Hepatocyte (in vitro differentiated cells): ENCODE measurements around the gene CAMK1G.

Experiments used
- CTCF ChIP-seq: fragments of 200-600 bp; sonication (generic); IDR thresholded peaks from 2 replicates; pipeline ENCODE4 v1.5.1; 2016; ENCODE audit warnings: antibody characterized with exemption, mild to moderate bottlenecking; ENCODE audit not compliant: poor library complexity
- EZH2 ChIP-seq: fragments of 200-600 bp; sonication (generic); IDR thresholded peaks from 2 replicates; pipeline ENCODE4 v1.6.1; 2016; ENCODE audit warnings: antibody characterized with exemption, mild to moderate bottlenecking, borderline replicate concordance

DNA sequence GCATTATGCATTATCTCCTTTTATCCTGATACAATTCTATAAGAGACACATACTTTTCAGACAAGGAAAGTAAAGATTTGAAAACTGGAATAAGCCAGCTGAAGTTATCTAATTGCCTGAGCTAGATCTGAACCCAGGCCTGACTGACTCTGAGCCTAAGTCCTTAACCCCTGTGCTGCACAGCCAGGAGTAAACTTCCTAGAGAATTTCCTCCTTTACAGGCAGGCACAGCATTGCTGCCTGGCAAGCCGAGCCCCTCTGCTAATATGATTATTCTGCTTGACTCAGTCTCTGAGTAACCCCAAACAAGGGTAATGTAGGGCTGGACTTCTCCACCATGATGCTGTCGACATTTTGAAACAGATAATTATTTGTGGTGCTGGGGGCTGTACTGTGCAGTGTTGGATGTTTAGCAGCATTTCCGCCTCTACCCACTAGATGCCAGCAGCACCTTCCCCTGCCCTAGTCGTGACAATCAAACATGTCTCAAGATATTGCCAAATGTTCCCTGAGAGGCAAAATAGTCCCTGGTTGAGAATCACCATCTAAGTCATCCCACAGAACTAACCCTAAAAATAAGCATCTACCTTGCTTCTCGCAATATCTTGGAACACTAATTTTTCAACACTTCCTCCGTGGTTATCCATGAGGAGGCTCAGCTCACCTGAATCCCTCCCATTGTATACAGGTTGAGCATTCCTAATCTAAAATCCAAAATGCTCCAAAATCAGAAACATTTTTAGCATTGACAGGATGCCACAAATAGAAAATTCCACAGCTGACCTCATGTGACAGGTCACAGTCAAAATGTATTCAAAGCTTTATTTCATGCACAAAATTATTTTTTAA, 18.5 kb downstream of the CAMK1G start:
- TF ChIP-seq CTCF (peak; percentile 67), EZH2 (no peak)
